HG03159 (cell line): ENCODE measurements around the gene SERPINB11.
"Not testable (repeated sequence)": the region's sequence is repeated elsewhere in the genome, so short reads cannot be mapped to it uniquely, and the experiment has no call there.

ENCODE experiments used
- ATAC-seq: cut with Tn5 transposase; IDR thresholded peaks from one replicate; pipeline ENCODE4 v1.9.1; 2021; ENCODE audit warnings: mild to moderate bottlenecking, moderate library complexity; ENCODE audit not compliant: unreplicated experiment

Gene SERPINB11

DNA sequence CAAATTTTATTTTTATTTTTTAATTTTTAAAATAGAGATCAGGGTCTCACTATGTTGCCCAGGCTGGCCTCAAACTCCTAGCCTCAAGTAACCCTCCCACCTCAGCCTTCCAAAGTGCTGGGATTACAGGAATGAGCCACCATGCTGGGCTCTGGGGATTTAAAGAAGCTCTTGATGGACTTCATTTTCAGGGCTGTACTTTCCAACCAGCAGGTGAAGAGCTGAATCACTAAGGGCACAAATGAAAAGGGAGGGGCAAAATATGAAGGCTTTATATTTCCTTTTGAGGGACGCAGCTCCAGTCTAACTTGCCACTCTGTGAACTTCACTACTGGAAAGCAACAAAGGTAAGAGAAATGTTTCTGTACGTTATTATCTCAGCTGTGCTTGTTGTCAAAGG lies at the start of gene SERPINB11:
TSS of gene SERPINB11 (plus strand) at position 301 of the 400 bp plus-strand sequence. CDS start 7,234 bp downstream, outside the sequence.
- ATAC-seq, result no peak

DNA sequence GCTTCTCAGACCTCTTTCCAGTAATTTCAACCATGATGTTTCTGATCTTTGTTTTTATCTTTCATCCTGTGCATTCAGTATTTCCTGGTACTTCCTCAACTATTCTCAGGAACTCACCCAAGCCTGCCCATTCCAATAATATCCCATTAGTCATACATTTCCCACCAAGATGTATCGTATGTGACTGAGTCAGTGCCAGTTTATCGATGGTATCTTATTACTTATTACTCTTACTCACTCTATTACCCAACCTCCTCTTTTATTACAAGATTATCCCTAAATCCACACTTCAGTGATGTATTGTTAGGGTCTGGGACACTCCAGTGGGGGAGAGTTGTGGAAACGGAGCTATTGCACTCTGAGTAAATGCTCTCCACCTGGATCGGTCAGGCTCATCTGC lies 43.8 kb upstream of the SERPINB11 start:
- not testable (repeated sequence) for ATAC-seq

DNA sequence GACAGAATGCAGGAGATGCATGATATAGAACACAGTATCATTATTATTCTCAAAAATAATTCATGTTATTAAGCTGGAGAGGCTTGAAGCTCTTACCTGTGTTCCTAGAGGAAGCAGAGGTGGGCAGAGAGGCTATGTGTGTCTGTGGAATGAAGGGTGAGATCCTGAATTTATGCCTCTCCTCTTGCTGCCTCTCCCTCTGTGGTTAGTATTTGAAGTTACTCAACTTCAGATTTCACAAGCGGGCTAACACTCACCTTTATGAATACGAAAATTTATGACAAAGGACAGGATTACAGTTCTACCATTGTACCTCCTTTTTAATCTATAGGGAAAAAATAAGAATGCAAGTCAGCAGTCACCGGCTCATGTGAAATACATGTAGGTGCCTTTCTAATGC lies 41.0 kb upstream of the SERPINB11 start, which contains the start of gene SERPINB3:
TSS of gene SERPINB3 (minus strand) at position 144 of the 400 bp plus-strand sequence. CDS start 677 bp downstream, outside the sequence.
- not testable (repeated sequence) for ATAC-seq

DNA sequence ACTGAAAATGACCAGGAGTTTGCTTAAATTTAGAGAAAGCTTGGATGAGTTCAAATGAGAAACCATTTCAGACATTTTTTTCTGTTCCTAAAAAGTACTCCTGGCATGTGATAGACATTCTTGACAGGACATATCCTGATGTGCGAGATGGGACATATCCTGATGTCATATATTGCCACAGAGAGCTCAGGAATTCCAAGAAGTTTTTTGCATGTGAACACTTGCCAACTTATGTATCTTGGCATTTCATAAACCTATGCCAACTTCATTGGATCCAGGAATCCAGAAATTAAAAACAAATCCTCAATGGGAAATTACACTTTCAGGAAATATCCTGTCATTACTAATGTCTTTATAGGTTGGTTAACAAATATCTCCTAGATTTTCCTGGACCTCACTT lies 38.2 kb upstream of the SERPINB11 start:
- no peak for ATAC-seq

DNA sequence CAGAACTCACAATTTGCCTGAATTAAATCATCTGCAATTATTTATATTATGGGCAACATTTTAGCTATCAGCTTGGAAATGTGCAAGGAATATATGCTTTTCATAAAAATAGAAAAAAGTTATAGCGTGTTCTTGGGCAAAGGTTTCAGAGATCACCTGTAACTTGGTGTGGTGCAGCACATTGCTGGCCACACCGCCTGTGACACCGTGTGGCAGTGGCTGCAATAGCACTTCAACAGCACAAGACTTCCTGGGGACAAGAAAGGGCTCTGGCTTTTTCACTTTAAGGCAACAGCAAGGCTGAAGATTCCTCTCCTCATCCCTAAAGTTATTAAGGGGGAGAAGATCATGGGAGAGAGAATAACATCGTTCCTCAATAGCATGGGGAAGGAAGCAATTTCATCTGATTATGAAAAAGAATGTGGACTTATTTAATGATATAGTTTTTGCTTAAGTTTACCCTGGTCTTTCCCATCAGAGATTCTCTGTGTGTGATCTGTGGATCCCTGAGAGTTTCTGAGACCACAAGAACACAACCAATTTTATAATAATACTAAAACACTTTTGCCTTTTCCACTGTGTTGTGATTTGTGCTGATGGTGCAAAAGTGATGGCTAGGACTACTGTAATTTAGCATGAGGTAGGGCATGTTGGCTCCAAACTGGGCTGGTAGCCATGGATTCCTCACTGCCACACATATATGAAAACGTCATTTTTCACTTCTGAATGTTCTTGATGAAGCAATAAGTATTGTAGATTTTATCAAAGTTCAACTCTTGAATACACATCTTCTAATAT lies 26.0 kb upstream of the SERPINB11 start:
- peak; percentile 87 for ATAC-seq

- no peak for ATAC-seq
These were observed 25.1 kb upstream of the SERPINB11 start for GRCh38 chr18:63677500-63678225.

DNA sequence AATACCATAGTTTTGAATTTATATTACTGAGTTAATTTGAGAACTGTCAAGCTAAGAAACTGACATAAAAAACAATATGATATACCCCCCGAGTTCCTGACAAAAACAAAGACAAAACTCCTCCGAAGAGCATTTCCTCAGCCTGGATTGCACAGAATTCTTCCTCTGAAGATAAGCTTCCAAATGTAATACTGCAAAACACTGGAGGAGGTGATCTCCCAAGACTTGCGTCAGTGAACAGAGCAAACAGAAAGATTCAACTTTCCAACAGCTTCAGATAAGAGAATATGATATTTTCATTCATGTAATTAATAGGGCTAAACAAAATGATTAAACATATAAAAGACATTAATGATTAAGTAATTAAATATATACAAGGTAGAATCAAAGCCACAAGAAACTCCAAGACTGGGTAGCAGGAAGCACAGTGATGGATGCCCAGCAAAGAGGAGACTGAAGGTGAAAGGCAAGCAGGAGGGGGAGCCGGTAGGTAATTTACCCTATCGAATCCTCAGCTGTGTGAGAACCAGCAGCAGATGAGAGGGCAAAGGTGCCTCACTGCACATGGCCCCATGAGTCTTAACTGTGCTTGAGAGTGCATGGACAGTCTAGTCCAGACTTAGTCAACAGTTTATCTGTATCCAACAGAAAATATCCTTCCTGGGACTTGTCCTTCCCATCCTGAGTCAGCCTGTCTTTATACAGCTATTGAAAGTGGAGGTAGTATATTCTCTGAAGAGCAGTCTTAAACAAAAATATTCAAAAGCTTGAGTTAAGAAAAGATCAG lies 22.7 kb upstream of the SERPINB11 start:
- ATAC-seq, result no peak

GRCh38 chr18:63681449-63682340 lies 21.1 kb upstream of the SERPINB11 start:
- ATAC-seq, result no peak

- no peak for ATAC-seq
These were observed 19.6 kb upstream of the SERPINB11 start for GRCh38 chr18:63683152-63683551.

DNA sequence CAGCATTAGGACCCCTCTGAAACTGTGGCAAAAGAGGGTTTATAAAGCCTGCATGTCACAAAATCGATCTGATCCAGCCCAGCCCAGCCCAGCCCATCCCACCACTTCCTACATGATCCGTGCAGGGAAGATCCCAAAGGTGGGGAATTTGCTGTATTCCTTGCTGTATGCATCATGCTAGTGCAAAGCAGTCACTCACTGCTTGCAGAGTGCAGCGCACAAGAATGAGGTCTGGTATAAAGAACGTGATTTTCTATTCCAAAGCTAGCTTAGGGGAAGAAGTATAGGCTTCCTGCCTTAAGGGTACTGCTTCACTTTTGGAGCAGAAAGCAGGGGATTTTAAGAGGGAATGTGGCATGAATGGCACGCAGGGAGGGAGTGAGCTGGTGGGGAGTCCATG lies 18.9 kb upstream of the SERPINB11 start:
- ATAC-seq, result no peak

- no peak for ATAC-seq
These were observed 18.0 kb upstream of the SERPINB11 start for GRCh38 chr18:63684718-63685117.

GRCh38 chr18:63686871-63687270 lies 15.9 kb upstream of the SERPINB11 start:
- no peak for ATAC-seq

DNA sequence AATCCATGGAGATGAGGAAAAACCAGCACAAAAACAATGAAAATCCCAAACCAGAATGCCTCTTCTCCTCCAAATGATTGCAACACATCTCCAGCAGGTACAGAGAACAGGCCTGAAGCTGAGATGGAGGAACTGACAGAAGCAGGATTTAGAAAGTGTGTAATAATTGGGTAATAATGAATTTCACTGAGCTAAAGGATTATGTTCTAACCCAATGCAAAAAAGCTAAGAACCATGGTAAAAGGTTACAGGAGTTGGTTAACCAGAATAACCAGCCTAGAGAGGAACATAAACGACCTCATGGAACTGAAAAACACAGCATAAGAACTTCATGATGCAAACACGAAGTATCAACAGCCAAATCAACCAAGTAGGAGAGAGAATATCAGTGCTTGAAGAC lies 13.7 kb upstream of the SERPINB11 start:
- no peak for ATAC-seq

- no peak for ATAC-seq
These were observed 5.6 kb upstream of the SERPINB11 start for GRCh38 chr18:63697097-63697660.

DNA sequence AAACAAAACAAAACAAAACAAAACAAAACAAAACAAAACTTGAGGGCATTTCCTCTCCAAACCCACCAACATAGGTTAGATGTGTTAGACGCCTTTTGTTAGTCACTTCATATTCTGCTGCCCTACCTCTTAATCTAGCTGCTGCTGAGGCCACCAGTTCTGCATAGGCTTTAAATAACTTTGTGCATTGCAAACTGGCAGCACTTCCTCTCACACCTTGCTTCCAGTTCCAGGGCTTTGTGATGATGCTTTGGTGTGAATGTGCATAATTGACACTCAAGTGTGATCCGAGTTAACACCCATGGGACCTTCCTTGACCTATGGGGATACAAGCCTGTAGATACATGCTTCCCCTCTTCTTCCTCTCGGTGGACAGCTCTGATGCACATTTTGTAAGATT lies 2.3 kb upstream of the SERPINB11 start:
- ATAC-seq, result no peak

- no peak for ATAC-seq
These were observed 808 bp upstream of the SERPINB11 start for GRCh38 chr18:63701952-63702351.

DNA sequence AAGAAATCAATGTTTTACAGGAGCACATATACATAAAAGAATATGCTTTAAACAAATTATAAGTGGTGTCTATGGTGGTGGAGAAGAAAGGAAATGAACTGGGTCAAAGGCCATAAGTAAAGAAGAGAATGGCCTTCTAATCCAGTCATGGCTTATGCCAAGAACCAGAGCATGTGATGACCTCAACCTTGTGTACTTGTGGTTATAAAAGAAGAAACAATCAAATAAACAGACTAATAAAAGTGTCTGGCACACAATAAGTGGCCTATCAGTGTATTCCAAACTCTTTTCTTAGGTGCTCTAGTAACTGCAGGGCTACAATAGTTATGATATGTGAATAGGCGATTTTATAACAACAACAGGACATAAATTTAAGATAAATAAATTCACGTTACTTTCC lies 2.6 kb downstream of the SERPINB11 start:
- no peak for ATAC-seq

GRCh38 chr18:63707816-63708215 lies 5.1 kb downstream of the SERPINB11 start:
- ATAC-seq, result no peak

DNA sequence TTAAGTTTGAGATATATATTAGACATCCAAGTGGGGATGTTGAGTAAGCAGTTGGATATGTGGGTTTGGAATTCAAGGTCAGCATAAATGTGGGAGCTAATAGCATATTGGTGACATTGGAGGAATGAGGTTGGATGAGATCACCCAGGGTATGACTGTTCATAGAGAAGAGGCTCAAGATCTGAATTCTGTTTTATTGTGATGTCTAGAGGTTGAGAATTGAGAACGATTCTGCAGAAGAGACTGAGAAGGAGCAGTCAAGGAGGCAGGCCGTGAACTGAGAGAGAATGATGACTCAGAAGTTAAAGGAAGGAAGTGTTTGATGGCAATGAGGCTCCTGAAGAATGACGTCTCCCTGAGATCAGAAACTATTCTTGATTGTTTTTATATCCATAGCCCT lies 5.9 kb downstream of the SERPINB11 start:
- ATAC-seq, result no peak
